ENCODE results near the gene CNOT1. TPM values are rescaled to one million over a fixed set of nuclear protein-coding genes. Genes with fewer than 3 reads are reported as not detected.

Gene CNOT1
- total RNA-seq, 1 donor from 2014 or later, result 165 TPM

GRCh38 chr16:58516768-58517107 is 112.9 kb downstream of the CNOT1 start:
- DNase-seq, result no peak

GRCh38 chr16:58515871-58516767 is 113.5 kb downstream of the CNOT1 start:
- DNase-seq, result peak; percentile 37

- peak; percentile 94 for DNase-seq
Observed at GRCh38 chr16:58515125-58515870, 114.3 kb downstream of the CNOT1 start, which contains the start of gene SETD6. SETD6 (plus strand) TSS chr16:58515517; CDS start chr16:58515538, 21 bp downstream.

GRCh38 chr16:58513874-58514273 is 115.8 kb downstream of the CNOT1 start:
- no peak for DNase-seq

GRCh38 chr16:58511933-58512815 is 117.5 kb downstream of the CNOT1 start:
- peak; percentile 82 for DNase-seq

GRCh38 chr16:58510776-58511628 is 118.6 kb downstream of the CNOT1 start:
- DNase-seq, result no peak

GRCh38 chr16:58510097-58510775 is 119.4 kb downstream of the CNOT1 start:
- DNase-seq, result no peak

- no peak for DNase-seq
Observed at GRCh38 chr16:58509256-58510096, 120.2 kb downstream of the CNOT1 start.

GRCh38 chr16:58508671-58509251 is 120.9 kb downstream of the CNOT1 start:
- no peak for DNase-seq

- DNase-seq, result no peak
Observed at GRCh38 chr16:58507963-58508670, 121.5 kb downstream of the CNOT1 start.

- DNase-seq, result no peak
Observed at GRCh38 chr16:58507195-58507962, 122.2 kb downstream of the CNOT1 start.

GRCh38 chr16:58506241-58507194 is 123.1 kb downstream of the CNOT1 start:
- no peak for DNase-seq

GRCh38 chr16:58503863-58504688 is 125.5 kb downstream of the CNOT1 start:
- no peak for DNase-seq

- no peak for DNase-seq
Observed at GRCh38 chr16:58503166-58503862, 126.3 kb downstream of the CNOT1 start.

Measured in tongue (tissue), 2 donors.